ENCODE measurements around the gene UBXN2A. TPM values are rescaled to one million over a fixed set of nuclear protein-coding genes. Genes with fewer than 3 reads are reported as not detected.

The UBXN2A gene
- total RNA-seq, 6 experiments from 2014 or later = 4.6 to 7.9 (median 6.2) TPM

GRCh38 chr2:24021122-24021998, 81.1 kb downstream of the UBXN2A start:
- TF ChIP-seq POLR2A (IDR thresholded peaks at IDR 0.05) (no peak), CTCF (IDR thresholded peaks at IDR 0.05) (peak; percentile 18 to 30 (median 26))
- no peak overlapping the region for H3K4me3 ChIP-seq
- H3K36me3 ChIP-seq = peaks cover 0 to under 1% (median 0%) of the 10 kb centered on the region in 4 donors

GRCh38 chr2:24022324-24022974, 82.2 kb downstream of the UBXN2A start:
- Histone ChIP-seq H3K36me3 (peaks cover 0 to 9% (median 0%) of the 10 kb centered on the region in 4 donors), H3K27me3 (no peaks in the 10 kb centered on the region), H3K27ac (no peak overlapping the region), H3K4me3 (no peak overlapping the region), H3K9me3 (no peaks in the 10 kb centered on the region), H3K4me1 (no peaks in the 10 kb centered on the region)
- no peak for DNase-seq
- no CpG with 5 or more reads among the region's 14 CpGs for WGBS (ENCODE audit: insufficient coverage, low coverage, low lambda C conversion rate, missing lambda C conversion rate)
- TF ChIP-seq CTCF (IDR thresholded peaks at IDR 0.05) = no peak
- no peak for TF ChIP-seq POLR2A (IDR thresholded peaks at IDR 0.05)
- peak in 3 of 4 donors; percentile 24 to 45 (median 43) for ATAC-seq
- intact Hi-C loops (cut with DNase I) = no loop called here

More at GRCh38 chr2:24021122-24021998, 81.1 kb downstream of the UBXN2A start:
- intact Hi-C loops (cut with DNase I) = no loop called here
- WGBS (ENCODE audit: insufficient coverage, low coverage, low lambda C conversion rate, missing lambda C conversion rate) = 79% methylated on average over 7 of the region's 19 CpGs
- Histone ChIP-seq H3K4me1 (no peaks in the 10 kb centered on the region), H3K27me3 (no peaks in the 10 kb centered on the region), H3K9me3 (no peaks in the 10 kb centered on the region), H3K27ac (no peak overlapping the region)
- no peak for DNase-seq
- peak; percentile 65 to 76 (median 68) for ATAC-seq

- TF ChIP-seq POLR2A (IDR thresholded peaks at IDR 0.05) (no peak), CTCF (IDR thresholded peaks at IDR 0.05) (no peak)
- intact Hi-C loops (cut with DNase I) = no loop called here
- peaks cover 0 to 9% (median 0%) of the 10 kb centered on the region in 4 donors for H3K36me3 ChIP-seq
- H3K9me3 ChIP-seq = no peaks in the 10 kb centered on the region
- no peak overlapping the region for H3K27ac ChIP-seq
- no peaks in the 10 kb centered on the region for H3K27me3 ChIP-seq
- no peak overlapping the region for H3K4me3 ChIP-seq
- H3K4me1 ChIP-seq = no peaks in the 10 kb centered on the region
- WGBS (ENCODE audit: insufficient coverage, low coverage, low lambda C conversion rate, missing lambda C conversion rate) = no CpG with 5 or more reads among the region's 16 CpGs
- ATAC-seq = no peak
- DNase-seq = no peak
Measured at GRCh38 chr2:24022975-24023575, 82.8 kb downstream of the UBXN2A start.

GRCh38 chr2:24024018-24024417, 83.8 kb downstream of the UBXN2A start:
- DNase-seq = no peak
- H3K27ac ChIP-seq = no peak overlapping the region
- no peak overlapping the region for H3K4me3 ChIP-seq
- H3K27me3 ChIP-seq = no peaks in the 10 kb centered on the region
- WGBS (ENCODE audit: insufficient coverage, low coverage, low lambda C conversion rate, missing lambda C conversion rate) = no CpG with 5 or more reads among the region's 12 CpGs
- TF ChIP-seq POLR2A (IDR thresholded peaks at IDR 0.05) (no peak), CTCF (IDR thresholded peaks at IDR 0.05) (no peak)
- H3K4me1 ChIP-seq = no peaks in the 10 kb centered on the region
- ATAC-seq = peak in 1 of 4 donors; percentile 12
- H3K36me3 ChIP-seq = peaks cover 0 to 9% (median 0%) of the 10 kb centered on the region in 4 donors
- intact Hi-C loops (cut with DNase I) = no loop called here
- no peaks in the 10 kb centered on the region for H3K9me3 ChIP-seq

All from right lobe of liver (tissue), 6 donors.